Measurements from ENCODE around the gene MYLK. TPM values are rescaled to one million over a fixed set of nuclear protein-coding genes. Genes with fewer than 3 reads are reported as not detected.

The MYLK gene
- total and polyA plus RNA-seq, 7 donors: 3.2 to 13.7 (median 5.8) TPM

DNA sequence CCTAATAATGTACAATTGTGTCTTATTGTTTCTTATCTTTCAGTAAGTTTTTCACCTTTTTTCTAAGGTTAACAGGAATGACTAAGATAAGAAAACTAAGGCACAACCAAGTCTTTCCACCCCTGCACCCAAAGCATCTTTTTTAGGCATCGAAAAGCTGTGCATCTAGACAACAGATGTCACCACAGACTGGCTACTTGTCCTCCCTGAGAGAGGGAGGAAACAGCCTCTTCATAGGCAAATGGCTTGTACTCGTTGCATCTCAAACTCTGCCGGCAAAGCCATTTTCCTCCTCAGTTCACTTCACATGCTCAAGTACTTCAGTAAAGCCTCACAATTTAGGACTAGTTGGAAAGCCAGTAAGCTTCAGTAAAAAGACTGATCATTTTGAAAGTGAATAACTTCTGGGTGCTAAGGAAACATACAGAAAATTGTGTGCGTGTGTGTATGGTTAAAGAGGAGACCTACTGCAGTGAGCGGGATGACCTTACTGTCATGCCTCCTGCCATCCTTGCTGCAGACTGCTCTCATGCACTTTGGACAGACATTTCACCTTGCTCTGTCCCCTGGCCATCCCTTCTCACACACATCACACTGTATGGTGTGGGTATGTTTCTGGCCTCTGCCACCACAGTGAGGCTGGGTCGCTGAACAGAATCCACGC, 262.8 kb downstream of the MYLK start:
- Histone ChIP-seq H3K4me3 (no peak overlapping the region), H3K36me3 (ENCODE audit: insufficient read depth in 1 of 2, low read depth in 1 of 2) (no peaks in the 10 kb centered on the region), H3K27ac (no peak overlapping the region), H3K27me3 (ENCODE audit: insufficient read depth in 3 of 3, low read length in 2 of 3) (no peaks in the 10 kb centered on the region), H3K9me3 (no peaks in the 10 kb centered on the region), H3K4me1 (no peaks in the 10 kb centered on the region)
- 79 to 82% (median 79%) methylated on average over 7 of the region's 7 CpGs for WGBS, 3 donors
- TF ChIP-seq, protein P1, sequence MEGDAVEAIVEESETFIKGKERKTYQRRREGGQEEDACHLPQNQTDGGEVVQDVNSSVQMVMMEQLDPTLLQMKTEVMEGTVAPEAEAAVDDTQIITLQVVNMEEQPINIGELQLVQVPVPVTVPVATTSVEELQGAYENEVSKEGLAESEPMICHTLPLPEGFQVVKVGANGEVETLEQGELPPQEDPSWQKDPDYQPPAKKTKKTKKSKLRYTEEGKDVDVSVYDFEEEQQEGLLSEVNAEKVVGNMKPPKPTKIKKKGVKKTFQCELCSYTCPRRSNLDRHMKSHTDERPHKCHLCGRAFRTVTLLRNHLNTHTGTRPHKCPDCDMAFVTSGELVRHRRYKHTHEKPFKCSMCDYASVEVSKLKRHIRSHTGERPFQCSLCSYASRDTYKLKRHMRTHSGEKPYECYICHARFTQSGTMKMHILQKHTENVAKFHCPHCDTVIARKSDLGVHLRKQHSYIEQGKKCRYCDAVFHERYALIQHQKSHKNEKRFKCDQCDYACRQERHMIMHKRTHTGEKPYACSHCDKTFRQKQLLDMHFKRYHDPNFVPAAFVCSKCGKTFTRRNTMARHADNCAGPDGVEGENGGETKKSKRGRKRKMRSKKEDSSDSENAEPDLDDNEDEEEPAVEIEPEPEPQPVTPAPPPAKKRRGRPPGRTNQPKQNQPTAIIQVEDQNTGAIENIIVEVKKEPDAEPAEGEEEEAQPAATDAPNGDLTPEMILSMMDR (IDR thresholded peaks at IDR 0.05): no peak
- DNase-seq (no peak), ATAC-seq (no peak)
- intact Hi-C loops (cut with DNase I): no loop called here

DNA sequence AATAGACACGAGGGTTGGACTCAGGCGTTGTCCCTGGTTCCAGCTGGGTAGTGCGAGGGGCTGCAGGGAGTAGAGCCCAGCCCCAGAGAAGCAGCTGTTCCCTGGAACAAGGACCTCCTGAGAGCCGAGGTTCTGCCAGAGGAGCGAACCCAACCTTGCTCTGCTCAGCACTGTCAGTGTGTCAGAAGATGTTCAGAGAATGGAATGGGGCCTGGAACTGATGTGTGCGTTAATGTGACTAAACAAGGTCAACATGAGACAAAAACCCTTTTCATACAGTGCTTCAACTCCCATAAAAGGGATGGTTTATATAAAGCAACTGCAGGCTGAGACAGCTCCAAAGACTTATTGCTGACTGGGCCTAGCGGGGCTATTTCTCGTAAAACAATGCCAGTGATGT, 263.8 kb downstream of the MYLK start:
- intact Hi-C loops (cut with DNase I): no loop called here
- DNase-seq: no peak
- Histone ChIP-seq H3K27ac (no peak overlapping the region), H3K9me3 (no peaks in the 10 kb centered on the region), H3K4me1 (no peaks in the 10 kb centered on the region), H3K4me3 (no peak overlapping the region), H3K27me3 (ENCODE audit: insufficient read depth in 3 of 3, low read length in 2 of 3) (no peaks in the 10 kb centered on the region), H3K36me3 (ENCODE audit: insufficient read depth in 1 of 2, low read depth in 1 of 2) (no peaks in the 10 kb centered on the region)
- TF ChIP-seq, protein P1 (IDR thresholded peaks at IDR 0.05): no peak
- WGBS, 3 donors: 51 to 73% (median 51%) methylated on average over 8 of the region's 8 CpGs
- ATAC-seq: no peak

DNA sequence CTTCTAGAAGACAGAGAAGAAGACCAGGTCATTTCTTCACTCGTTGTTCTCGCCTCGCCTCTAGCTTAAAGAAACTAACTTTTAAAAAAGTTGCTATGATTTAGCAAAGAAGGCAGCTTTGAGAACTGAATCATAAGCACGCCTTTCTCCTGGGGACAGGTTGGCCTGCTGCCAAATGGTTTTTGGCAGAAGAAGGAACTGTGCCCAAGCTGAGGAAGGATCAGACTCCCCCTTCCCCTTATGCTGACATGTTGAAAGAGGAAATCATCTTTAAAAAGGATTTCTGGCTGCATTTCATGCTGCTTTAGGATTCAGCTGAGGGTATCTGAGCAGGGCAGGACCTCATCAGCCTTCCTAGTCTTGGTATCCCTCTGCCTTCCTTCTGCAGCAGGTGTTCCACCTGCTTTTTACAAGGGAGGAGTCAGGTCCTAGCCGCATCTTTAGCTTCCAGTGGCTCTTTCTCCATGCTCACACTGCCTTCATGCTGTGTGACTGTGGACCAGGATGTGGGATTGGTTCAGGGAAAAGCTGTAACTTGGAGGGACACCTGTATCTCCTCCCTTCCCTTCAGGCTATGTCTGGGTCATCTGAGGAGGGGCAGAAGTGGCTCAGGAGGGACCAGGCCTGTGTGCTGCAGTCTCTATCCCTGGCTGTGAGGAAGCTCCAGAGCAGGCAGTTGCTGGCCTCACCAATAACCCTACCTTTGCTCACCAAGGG, 265.2 kb downstream of the MYLK start:
- Histone ChIP-seq H3K27ac (no peak overlapping the region), H3K36me3 (ENCODE audit: insufficient read depth in 1 of 2, low read depth in 1 of 2) (peaks cover 0 to 6% of the 10 kb centered on the region in 2 donors), H3K9me3 (no peaks in the 10 kb centered on the region), H3K4me1 (no peaks in the 10 kb centered on the region), H3K27me3 (ENCODE audit: insufficient read depth in 3 of 3, low read length in 2 of 3) (no peaks in the 10 kb centered on the region), H3K4me3 (no peak overlapping the region)
- intact Hi-C loops (cut with DNase I): no loop called here
- WGBS, 3 donors: 47 to 57% (median 52%) methylated on average over 5 of the region's 5 CpGs
- TF ChIP-seq, protein P1 (IDR thresholded peaks at IDR 0.05): no peak
- ATAC-seq (peak in 2 of 4 donors; percentile 29 to 42), DNase-seq (peak; percentile 56 to 72)

DNA sequence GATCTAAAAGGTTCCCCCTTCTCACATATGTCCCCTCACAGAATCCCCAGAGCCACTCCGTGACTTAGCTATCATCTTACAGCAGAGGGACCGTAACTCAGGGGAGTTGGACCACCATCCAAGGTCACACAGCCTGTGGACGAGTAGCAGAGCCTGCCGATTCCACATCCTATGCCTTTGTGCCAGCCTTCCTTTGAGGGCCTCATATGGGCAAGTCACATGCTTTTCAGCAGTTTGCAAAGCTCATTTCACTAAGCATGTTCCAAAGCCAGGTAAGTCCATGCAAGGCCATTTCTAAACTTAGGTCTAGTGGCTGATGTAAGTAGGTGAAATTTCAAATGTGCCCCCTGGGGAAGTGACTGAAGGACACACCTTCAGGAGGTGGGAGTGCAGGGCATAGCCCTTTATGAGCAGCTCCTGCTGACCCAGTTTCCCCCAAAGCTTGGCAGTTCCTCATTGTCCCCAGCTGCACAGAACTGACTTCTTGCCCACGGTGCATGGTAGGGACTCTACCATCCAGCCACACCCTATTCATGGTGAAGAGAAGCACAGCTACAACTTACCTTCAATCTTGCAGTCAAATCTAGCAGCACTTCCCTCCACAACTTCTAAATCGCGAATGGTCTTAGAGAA, 265.9 kb downstream of the MYLK start:
- no peaks in the 10 kb centered on the region for H3K4me1 ChIP-seq

More for the DNA sequence above, 265.9 kb downstream of the MYLK start:
- no peak overlapping the region for H3K4me3 ChIP-seq
- no peaks in the 10 kb centered on the region for H3K27me3 ChIP-seq (ENCODE audit: insufficient read depth in 3 of 3, low read length in 2 of 3)
- H3K9me3 ChIP-seq: no peaks in the 10 kb centered on the region
- DNase-seq: no peak
- H3K27ac ChIP-seq: no peak overlapping the region
- intact Hi-C loops (cut with DNase I): no loop called here
- TF ChIP-seq, protein P1 (IDR thresholded peaks at IDR 0.05): no peak
- ATAC-seq: peak in 1 of 4 donors; percentile 13
- 64 to 71% (median 64%) methylated on average over 7 of the region's 7 CpGs for WGBS, 3 donors
- peaks cover 0 to 12% of the 10 kb centered on the region in 2 donors for H3K36me3 ChIP-seq (ENCODE audit: insufficient read depth in 1 of 2, low read depth in 1 of 2)
